ENCODE results near the gene SRBD1.

SRBD1 gene

DNA sequence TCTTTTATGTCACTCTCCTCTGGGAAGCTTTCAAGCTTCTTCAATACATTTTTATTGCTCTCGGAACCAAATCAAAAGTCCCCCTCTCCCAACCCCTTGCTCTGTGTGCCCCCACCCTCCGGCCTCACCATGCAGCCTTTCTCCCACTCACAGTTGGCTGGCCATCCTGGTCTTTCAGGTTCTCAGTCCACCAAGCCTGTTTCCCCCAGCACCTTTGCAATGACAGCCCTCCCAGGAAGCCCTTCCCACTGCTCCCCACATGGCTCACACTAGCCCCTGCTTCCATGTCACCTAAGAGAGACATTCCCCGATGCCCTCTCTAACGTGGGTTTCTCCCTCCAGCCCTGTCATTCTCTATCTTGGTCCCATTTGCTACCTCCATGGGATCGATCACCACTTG lies 266.6 kb downstream of the SRBD1 start:
- H3K4me3 ChIP-seq (ENCODE audit: control insufficient read depth in 1 of 7, extremely low read depth in 1 of 7, insufficient read depth in 4 of 7, low read depth in 2 of 7, low read length in 6 of 7), result no peak overlapping the region
- peaks cover 0 to 2% (median 0%) of the 10 kb centered on the region in 5 experiments for H3K9me3 ChIP-seq (ENCODE audit: control extremely low read depth in 1 of 5, control insufficient read depth in 4 of 5, insufficient read depth in 2 of 5, low read depth in 1 of 5, low read length in 4 of 5)
- peaks cover 0 to 12% (median 0%) of the 10 kb centered on the region in 5 experiments for H3K27me3 ChIP-seq (replicated peaks in 2 of 5; ENCODE audit: control insufficient read depth in 4 of 5, insufficient read depth in 5 of 5, low read length in 4 of 5)
- no peak overlapping the region for H3K27ac ChIP-seq (ENCODE audit: insufficient read depth in 1 of 2, low read depth in 1 of 2, low read length in 2 of 2, poor library complexity in 1 of 2, severe bottlenecking in 2 of 2)
- H3K4me1 ChIP-seq (ENCODE audit: control extremely low read depth in 1 of 4, control insufficient read depth in 4 of 4, insufficient read depth in 4 of 4, low read length in 3 of 4), result no peaks in the 10 kb centered on the region
- no peak for DNase-seq
- no peaks in the 10 kb centered on the region for H3K36me3 ChIP-seq (ENCODE audit: control insufficient read depth in 4 of 4, insufficient read depth in 4 of 4, low read length in 3 of 4)
- 98% methylated on average over 5 of the region's 5 CpGs for WGBS (ENCODE audit: insufficient coverage)
- ChIA-PET POLR2A (no interaction called here), CTCF (no interaction called here)

GRCh38 chr2:45344071-45344470 lies 267.0 kb downstream of the SRBD1 start:
- POLR2A ChIA-PET, result no interaction called here
- Histone ChIP-seq H3K4me3 (ENCODE audit: control insufficient read depth in 1 of 7, extremely low read depth in 1 of 7, insufficient read depth in 4 of 7, low read depth in 2 of 7, low read length in 6 of 7) (no peak overlapping the region), H3K27ac (ENCODE audit: insufficient read depth in 1 of 2, low read depth in 1 of 2, low read length in 2 of 2, poor library complexity in 1 of 2, severe bottlenecking in 2 of 2) (no peak overlapping the region), H3K4me1 (ENCODE audit: control extremely low read depth in 1 of 4, control insufficient read depth in 4 of 4, insufficient read depth in 4 of 4, low read length in 3 of 4) (no peaks in the 10 kb centered on the region), H3K36me3 (ENCODE audit: control insufficient read depth in 4 of 4, insufficient read depth in 4 of 4, low read length in 3 of 4) (no peaks in the 10 kb centered on the region), H3K9me3 (ENCODE audit: control extremely low read depth in 1 of 5, control insufficient read depth in 4 of 5, insufficient read depth in 2 of 5, low read depth in 1 of 5, low read length in 4 of 5) (peaks cover 0 to 2% (median 0%) of the 10 kb centered on the region in 5 experiments), H3K27me3 (replicated peaks in 2 of 5; ENCODE audit: control insufficient read depth in 4 of 5, insufficient read depth in 5 of 5, low read length in 4 of 5) (peaks cover 0 to 12% (median 0%) of the 10 kb centered on the region in 5 experiments)
- CTCF ChIA-PET, result no interaction called here
- DNase-seq, result no peak
- WGBS (ENCODE audit: insufficient coverage), result 86% methylated on average over 7 of the region's 9 CpGs

- ChIA-PET POLR2A (no interaction called here), CTCF (interaction anchor here (0.8 kb wide), 1 partner anchor 14 kb away, joined by 3 read pairs; no protein-coding TSS in a partner anchor)
- WGBS (ENCODE audit: insufficient coverage), result 97% methylated on average over 13 of the region's 19 CpGs
- no peak for DNase-seq
- Histone ChIP-seq H3K4me3 (ENCODE audit: control insufficient read depth in 1 of 7, extremely low read depth in 1 of 7, insufficient read depth in 4 of 7, low read depth in 2 of 7, low read length in 6 of 7) (no peak overlapping the region), H3K9me3 (ENCODE audit: control extremely low read depth in 1 of 5, control insufficient read depth in 4 of 5, insufficient read depth in 2 of 5, low read depth in 1 of 5, low read length in 4 of 5) (peaks cover 0 to 2% (median 0%) of the 10 kb centered on the region in 5 experiments), H3K27me3 (replicated peaks in 2 of 5; ENCODE audit: control insufficient read depth in 4 of 5, insufficient read depth in 5 of 5, low read length in 4 of 5) (peaks cover 0 to 10% (median 0%) of the 10 kb centered on the region in 5 experiments), H3K27ac (ENCODE audit: insufficient read depth in 1 of 2, low read depth in 1 of 2, low read length in 2 of 2, poor library complexity in 1 of 2, severe bottlenecking in 2 of 2) (no peak overlapping the region), H3K36me3 (ENCODE audit: control insufficient read depth in 4 of 4, insufficient read depth in 4 of 4, low read length in 3 of 4) (no peaks in the 10 kb centered on the region), H3K4me1 (ENCODE audit: control extremely low read depth in 1 of 4, control insufficient read depth in 4 of 4, insufficient read depth in 4 of 4, low read length in 3 of 4) (no peaks in the 10 kb centered on the region)
Measured at GRCh38 chr2:45343251-45344017, 267.6 kb downstream of the SRBD1 start.

DNA sequence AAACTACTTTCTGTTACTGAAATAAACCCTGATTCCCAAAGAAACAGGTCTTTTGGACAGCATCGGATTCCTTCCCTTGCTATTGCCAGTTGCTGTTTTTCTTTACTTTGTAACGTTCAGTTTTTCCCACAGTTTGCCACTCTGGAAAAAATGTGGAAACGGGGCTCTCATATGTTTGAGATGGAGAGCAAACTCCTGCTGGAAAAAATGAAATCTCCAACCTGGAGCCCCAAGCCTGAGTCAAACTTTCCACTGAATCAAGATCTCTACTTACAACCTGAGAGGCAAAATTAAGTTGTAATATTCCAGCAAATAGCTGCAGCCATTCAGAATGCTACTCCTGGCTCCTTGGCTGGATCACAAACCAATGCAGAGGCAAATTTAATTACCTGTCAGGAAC lies 270.7 kb downstream of the SRBD1 start:
- H3K4me3 ChIP-seq (ENCODE audit: control insufficient read depth in 1 of 7, extremely low read depth in 1 of 7, insufficient read depth in 4 of 7, low read depth in 2 of 7, low read length in 6 of 7), result no peak overlapping the region
- ChIA-PET POLR2A (no interaction called here), CTCF (no interaction called here)
- H3K4me1 ChIP-seq (ENCODE audit: control extremely low read depth in 1 of 4, control insufficient read depth in 4 of 4, insufficient read depth in 4 of 4, low read length in 3 of 4), result no peaks in the 10 kb centered on the region
- no peak overlapping the region for H3K27ac ChIP-seq (ENCODE audit: insufficient read depth in 1 of 2, low read depth in 1 of 2, low read length in 2 of 2, poor library complexity in 1 of 2, severe bottlenecking in 2 of 2)
- no peak for DNase-seq
- H3K27me3 ChIP-seq (replicated peaks in 2 of 5; ENCODE audit: control insufficient read depth in 4 of 5, insufficient read depth in 5 of 5, low read length in 4 of 5), result peaks cover 0 to 9% (median 0%) of the 10 kb centered on the region in 5 experiments
- WGBS (ENCODE audit: insufficient coverage), result 100% methylated on average over 2 of the region's 3 CpGs
- H3K9me3 ChIP-seq (ENCODE audit: control extremely low read depth in 1 of 5, control insufficient read depth in 4 of 5, insufficient read depth in 2 of 5, low read depth in 1 of 5, low read length in 4 of 5), result peaks cover 0 to 2% (median 0%) of the 10 kb centered on the region in 5 experiments
- no peaks in the 10 kb centered on the region for H3K36me3 ChIP-seq (ENCODE audit: control insufficient read depth in 4 of 4, insufficient read depth in 4 of 4, low read length in 3 of 4)

GRCh38 chr2:45339253-45339652 lies 271.8 kb downstream of the SRBD1 start:
- no peak overlapping the region for H3K27ac ChIP-seq (ENCODE audit: insufficient read depth in 1 of 2, low read depth in 1 of 2, low read length in 2 of 2, poor library complexity in 1 of 2, severe bottlenecking in 2 of 2)
- ChIA-PET CTCF (no interaction called here), POLR2A (no interaction called here)
- peaks cover 0 to 9% (median 0%) of the 10 kb centered on the region in 5 experiments for H3K27me3 ChIP-seq (replicated peaks in 2 of 5; ENCODE audit: control insufficient read depth in 4 of 5, insufficient read depth in 5 of 5, low read length in 4 of 5)
- H3K4me1 ChIP-seq (ENCODE audit: control extremely low read depth in 1 of 4, control insufficient read depth in 4 of 4, insufficient read depth in 4 of 4, low read length in 3 of 4), result no peaks in the 10 kb centered on the region
- H3K36me3 ChIP-seq (ENCODE audit: control insufficient read depth in 4 of 4, insufficient read depth in 4 of 4, low read length in 3 of 4), result no peaks in the 10 kb centered on the region
- 100% methylated on average over 3 of the region's 5 CpGs for WGBS (ENCODE audit: insufficient coverage)
- no peak overlapping the region for H3K4me3 ChIP-seq (ENCODE audit: control insufficient read depth in 1 of 7, extremely low read depth in 1 of 7, insufficient read depth in 4 of 7, low read depth in 2 of 7, low read length in 6 of 7)
- DNase-seq, result no peak
- peaks cover 0 to 2% (median 0%) of the 10 kb centered on the region in 5 experiments for H3K9me3 ChIP-seq (ENCODE audit: control extremely low read depth in 1 of 5, control insufficient read depth in 4 of 5, insufficient read depth in 2 of 5, low read depth in 1 of 5, low read length in 4 of 5)

Measured in common myeloid progenitor, CD34-positive (primary cell).